Measurements from ENCODE around the gene SPRR1A. TPM values are rescaled to one million over a fixed set of nuclear protein-coding genes. Genes with fewer than 3 reads are reported as not detected.

The SPRR1A gene
- total and polyA plus RNA-seq, 10 of the 15 experiments (the other 5 are each of a cell fraction or from before 2014, with no cell fraction given): not detected

DNA sequence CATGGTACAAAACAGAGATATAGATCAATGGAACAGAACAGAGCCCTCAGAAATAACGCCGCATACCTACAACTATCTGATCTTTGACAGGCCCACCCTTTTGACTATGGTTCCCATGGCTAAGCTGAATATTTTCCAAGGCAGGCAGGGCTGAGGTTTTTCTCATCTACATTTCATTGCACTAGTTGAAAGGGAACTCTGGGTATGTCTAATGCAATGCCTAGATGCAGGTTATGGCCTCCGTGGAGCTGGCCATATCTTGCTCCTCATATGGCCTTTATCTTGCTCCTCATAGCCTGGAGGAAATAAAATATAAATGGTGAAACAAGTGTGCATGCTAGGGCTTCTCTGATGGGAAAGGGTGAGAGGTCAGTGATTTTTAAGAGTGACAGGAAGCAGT is 26.3 kb upstream of the SPRR1A start (continued):
- TF ChIP-seq, protein P1, sequence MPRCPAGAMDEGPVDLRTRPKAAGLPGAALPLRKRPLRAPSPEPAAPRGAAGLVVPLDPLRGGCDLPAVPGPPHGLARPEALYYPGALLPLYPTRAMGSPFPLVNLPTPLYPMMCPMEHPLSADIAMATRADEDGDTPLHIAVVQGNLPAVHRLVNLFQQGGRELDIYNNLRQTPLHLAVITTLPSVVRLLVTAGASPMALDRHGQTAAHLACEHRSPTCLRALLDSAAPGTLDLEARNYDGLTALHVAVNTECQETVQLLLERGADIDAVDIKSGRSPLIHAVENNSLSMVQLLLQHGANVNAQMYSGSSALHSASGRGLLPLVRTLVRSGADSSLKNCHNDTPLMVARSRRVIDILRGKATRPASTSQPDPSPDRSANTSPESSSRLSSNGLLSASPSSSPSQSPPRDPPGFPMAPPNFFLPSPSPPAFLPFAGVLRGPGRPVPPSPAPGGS (IDR thresholded peaks at IDR 0.05; ENCODE audit: borderline replicate concordance, insufficient read depth, low read depth, low read length, poor library complexity, severe bottlenecking): no peak

DNA sequence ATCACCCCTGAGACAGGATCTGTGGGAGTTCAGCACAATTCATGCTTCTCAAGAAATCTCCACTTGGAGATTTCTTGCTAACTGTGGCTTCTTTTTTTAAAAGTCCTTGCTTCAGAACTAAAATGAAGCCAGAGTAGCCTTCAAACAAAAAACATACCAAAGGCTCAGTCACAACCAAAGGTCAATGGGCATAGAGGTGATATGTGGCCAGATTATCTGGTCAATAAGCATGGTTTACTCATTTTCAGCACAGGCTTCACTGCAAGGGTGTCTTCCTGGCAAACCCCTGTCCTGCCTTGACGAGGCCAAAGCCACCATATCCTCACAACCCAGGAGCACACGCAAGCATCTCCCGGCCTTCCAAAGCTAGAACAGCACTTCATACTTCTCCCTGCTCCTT is 24.6 kb upstream of the SPRR1A start:
- FAIRE-seq: no peak
- ChIA-PET SMC1A (ENCODE audit: uncharacterized antibody, unreplicated experiment) (interaction anchor here (0.7 kb wide), 1 partner anchor 230 kb away, joined by 3 read pairs; no protein-coding TSS in a partner anchor), POLR2A (no interaction called here), RAD21 (ENCODE audit: unreplicated experiment) (no interaction called here), CTCF (interaction anchor here (1.2 to 7.6 kb wide), 3 partner anchors 98 to 318 kb away, joined by 3 to 66 read pairs (median 6); partner anchors contain the start of gene SPRR2A)
- Histone ChIP-seq H3K4me3 (no peak overlapping the region), H3K4me2 (ENCODE audit: control insufficient read depth, insufficient read depth) (no peak overlapping the region), H3K9me3 (replicated peaks; ENCODE audit: control insufficient read depth, insufficient read depth, low read length) (no peaks in the 10 kb centered on the region), H3K36me3 (ENCODE audit: control insufficient read depth in 2 of 2, insufficient read depth in 2 of 2, low read length in 1 of 2) (no peaks in the 10 kb centered on the region), H4K20me1 (ENCODE audit: control insufficient read depth, insufficient read depth) (no peaks in the 10 kb centered on the region), H3K27me3 (replicated peaks in 1 of 2; ENCODE audit: control insufficient read depth in 2 of 2, insufficient read depth in 2 of 2, low read length in 1 of 2) (0 out of 4 replicates have a peak, but pooled peaks cover 0 to 2% of the 10 kb centered on the region in 2 experiments), H3K27ac (ENCODE audit: control insufficient read depth, insufficient read depth) (no peak overlapping the region), H2AFZ (ENCODE audit: control insufficient read depth, low read depth, low read length) (no peak overlapping the region), H3K79me2 (ENCODE audit: control insufficient read depth, insufficient read depth, low read length) (no peaks in the 10 kb centered on the region), H3K4me1 (ENCODE audit: control insufficient read depth, insufficient read depth, low read length) (no peaks in the 10 kb centered on the region), H3K9ac (ENCODE audit: control insufficient read depth, insufficient read depth, low read length) (no peak overlapping the region)
- intact Hi-C loops (cut with micrococcal nuclease; ENCODE audit: unreplicated experiment): no loop called here
- no TSS peak for BruUV-seq (replicated peaks)
- DNase-seq (ENCODE audit: low read depth, low spot score): no peak
- in situ Hi-C loops (cut with MboI): no loop called here
- WGBS (ENCODE audit: insufficient coverage, insufficient replicate concordance, low lambda C conversion rate, missing lambda C conversion rate): 67% methylated on average over 3 of the region's 3 CpGs
- ATAC-seq: no peak
- no peak for TF ChIP-seq FOS (IDR thresholded peaks at IDR 0.05; ENCODE audit: borderline replicate concordance, extremely low read depth, insufficient read length)
- TF ChIP-seq, protein P2, sequence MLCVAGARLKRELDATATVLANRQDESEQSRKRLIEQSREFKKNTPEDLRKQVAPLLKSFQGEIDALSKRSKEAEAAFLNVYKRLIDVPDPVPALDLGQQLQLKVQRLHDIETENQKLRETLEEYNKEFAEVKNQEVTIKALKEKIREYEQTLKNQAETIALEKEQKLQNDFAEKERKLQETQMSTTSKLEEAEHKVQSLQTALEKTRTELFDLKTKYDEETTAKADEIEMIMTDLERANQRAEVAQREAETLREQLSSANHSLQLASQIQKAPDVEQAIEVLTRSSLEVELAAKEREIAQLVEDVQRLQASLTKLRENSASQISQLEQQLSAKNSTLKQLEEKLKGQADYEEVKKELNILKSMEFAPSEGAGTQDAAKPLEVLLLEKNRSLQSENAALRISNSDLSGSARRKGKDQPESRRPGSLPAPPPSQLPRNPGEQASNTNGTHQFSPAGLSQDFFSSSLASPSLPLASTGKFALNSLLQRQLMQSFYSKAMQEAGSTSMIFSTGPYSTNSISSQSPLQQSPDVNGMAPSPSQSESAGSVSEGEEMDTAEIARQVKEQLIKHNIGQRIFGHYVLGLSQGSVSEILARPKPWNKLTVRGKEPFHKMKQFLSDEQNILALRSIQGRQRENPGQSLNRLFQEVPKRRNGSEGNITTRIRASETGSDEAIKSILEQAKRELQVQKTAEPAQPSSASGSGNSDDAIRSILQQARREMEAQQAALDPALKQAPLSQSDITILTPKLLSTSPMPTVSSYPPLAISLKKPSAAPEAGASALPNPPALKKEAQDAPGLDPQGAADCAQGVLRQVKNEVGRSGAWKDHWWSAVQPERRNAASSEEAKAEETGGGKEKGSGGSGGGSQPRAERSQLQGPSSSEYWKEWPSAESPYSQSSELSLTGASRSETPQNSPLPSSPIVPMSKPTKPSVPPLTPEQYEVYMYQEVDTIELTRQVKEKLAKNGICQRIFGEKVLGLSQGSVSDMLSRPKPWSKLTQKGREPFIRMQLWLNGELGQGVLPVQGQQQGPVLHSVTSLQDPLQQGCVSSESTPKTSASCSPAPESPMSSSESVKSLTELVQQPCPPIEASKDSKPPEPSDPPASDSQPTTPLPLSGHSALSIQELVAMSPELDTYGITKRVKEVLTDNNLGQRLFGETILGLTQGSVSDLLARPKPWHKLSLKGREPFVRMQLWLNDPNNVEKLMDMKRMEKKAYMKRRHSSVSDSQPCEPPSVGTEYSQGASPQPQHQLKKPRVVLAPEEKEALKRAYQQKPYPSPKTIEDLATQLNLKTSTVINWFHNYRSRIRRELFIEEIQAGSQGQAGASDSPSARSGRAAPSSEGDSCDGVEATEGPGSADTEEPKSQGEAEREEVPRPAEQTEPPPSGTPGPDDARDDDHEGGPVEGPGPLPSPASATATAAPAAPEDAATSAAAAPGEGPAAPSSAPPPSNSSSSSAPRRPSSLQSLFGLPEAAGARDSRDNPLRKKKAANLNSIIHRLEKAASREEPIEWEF (IDR thresholded peaks at IDR 0.05; ENCODE audit: insufficient replicate concordance, low read depth, low read length): no peak
- no peak for TF ChIP-seq GATAD2B (conservative IDR thresholded peaks at IDR 0.05; ENCODE audit: low read depth)
- TF ChIP-seq, protein P3, sequence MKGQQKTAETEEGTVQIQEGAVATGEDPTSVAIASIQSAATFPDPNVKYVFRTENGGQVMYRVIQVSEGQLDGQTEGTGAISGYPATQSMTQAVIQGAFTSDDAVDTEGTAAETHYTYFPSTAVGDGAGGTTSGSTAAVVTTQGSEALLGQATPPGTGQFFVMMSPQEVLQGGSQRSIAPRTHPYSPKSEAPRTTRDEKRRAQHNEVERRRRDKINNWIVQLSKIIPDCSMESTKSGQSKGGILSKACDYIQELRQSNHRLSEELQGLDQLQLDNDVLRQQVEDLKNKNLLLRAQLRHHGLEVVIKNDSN (IDR thresholded peaks at IDR 0.05; ENCODE audit: borderline replicate concordance, extremely low read length, insufficient read depth, low read depth, low read length): no peak
- no peak for TF ChIP-seq RAD21 (IDR thresholded peaks at IDR 0.05; ENCODE audit: insufficient read depth, low read depth, low read length)
- TF ChIP-seq EZH2 (IDR thresholded peaks at IDR 0.05; ENCODE audit: borderline replicate concordance, control insufficient read depth, low read depth, low read length): no peak
- TF ChIP-seq, protein P4, sequence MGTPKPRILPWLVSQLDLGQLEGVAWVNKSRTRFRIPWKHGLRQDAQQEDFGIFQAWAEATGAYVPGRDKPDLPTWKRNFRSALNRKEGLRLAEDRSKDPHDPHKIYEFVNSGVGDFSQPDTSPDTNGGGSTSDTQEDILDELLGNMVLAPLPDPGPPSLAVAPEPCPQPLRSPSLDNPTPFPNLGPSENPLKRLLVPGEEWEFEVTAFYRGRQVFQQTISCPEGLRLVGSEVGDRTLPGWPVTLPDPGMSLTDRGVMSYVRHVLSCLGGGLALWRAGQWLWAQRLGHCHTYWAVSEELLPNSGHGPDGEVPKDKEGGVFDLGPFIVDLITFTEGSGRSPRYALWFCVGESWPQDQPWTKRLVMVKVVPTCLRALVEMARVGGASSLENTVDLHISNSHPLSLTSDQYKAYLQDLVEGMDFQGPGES (IDR thresholded peaks at IDR 0.05): no peak
- TF ChIP-seq, protein P5, sequence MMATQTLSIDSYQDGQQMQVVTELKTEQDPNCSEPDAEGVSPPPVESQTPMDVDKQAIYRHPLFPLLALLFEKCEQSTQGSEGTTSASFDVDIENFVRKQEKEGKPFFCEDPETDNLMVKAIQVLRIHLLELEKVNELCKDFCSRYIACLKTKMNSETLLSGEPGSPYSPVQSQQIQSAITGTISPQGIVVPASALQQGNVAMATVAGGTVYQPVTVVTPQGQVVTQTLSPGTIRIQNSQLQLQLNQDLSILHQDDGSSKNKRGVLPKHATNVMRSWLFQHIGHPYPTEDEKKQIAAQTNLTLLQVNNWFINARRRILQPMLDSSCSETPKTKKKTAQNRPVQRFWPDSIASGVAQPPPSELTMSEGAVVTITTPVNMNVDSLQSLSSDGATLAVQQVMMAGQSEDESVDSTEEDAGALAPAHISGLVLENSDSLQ (IDR thresholded peaks at IDR 0.05): no peak

Data from GM12878 (cell line).